Measurements from ENCODE around the gene NRL. TPM values are rescaled to one million over a fixed set of nuclear protein-coding genes. Genes with fewer than 3 reads are reported as not detected.
"Not testable (repeated sequence)": the region's sequence is repeated elsewhere in the genome, so short reads cannot be mapped to it uniquely, and the experiment has no call there.

The NRL gene
- total and polyA plus RNA-seq, 2 donors from 2014 or later, result 4.9 to 5.5 TPM

GRCh38 chr14:24108336-24108874 lies 6.3 kb downstream of the NRL start:
- H3K27me3 ChIP-seq (ENCODE audit: control insufficient read depth, insufficient read depth, low read length), result no peaks in the 10 kb centered on the region
- H3K36me3 ChIP-seq (ENCODE audit: control insufficient read depth in 2 of 3, insufficient read depth in 3 of 3, low read length in 3 of 3), result peaks cover 0 to 3% (median 0%) of the 10 kb centered on the region in 3 donors
- DNase-seq (no peak), FAIRE-seq (no peak)
- TF ChIP-seq CTCF (IDR thresholded peaks at IDR 0.05; ENCODE audit: borderline replicate concordance, extremely low read depth, insufficient read depth), result no peak
- intact Hi-C loops (cut with DNase I), result no loop called here
- no peak overlapping the region for H3K4me3 ChIP-seq (ENCODE audit: low read length in 3 of 3)
- H3K9me3 ChIP-seq (ENCODE audit: control insufficient read depth in 2 of 3, insufficient read depth in 1 of 3, low read length in 3 of 3), result no peaks in the 10 kb centered on the region
- peak overlapping the region in 1 of 2 donors; percentile 20 for H3K27ac ChIP-seq (ENCODE audit: low read depth in 2 of 2, low read length in 2 of 2)
- H3K4me1 ChIP-seq (ENCODE audit: control insufficient read depth in 2 of 3, insufficient read depth in 2 of 3, low read depth in 1 of 3, low read length in 3 of 3), result peaks cover 0 to 9% (median 0%) of the 10 kb centered on the region in 3 donors
- peak overlapping the region in 1 of 3 donors; percentile 8 for H3K9ac ChIP-seq (ENCODE audit: low read length in 3 of 3)

- Histone ChIP-seq H3K4me3 (ENCODE audit: low read length in 3 of 3) (no peak overlapping the region), H3K27me3 (ENCODE audit: control insufficient read depth, insufficient read depth, low read length) (no peaks in the 10 kb centered on the region), H3K9me3 (ENCODE audit: control insufficient read depth in 2 of 3, insufficient read depth in 1 of 3, low read length in 3 of 3) (no peaks in the 10 kb centered on the region), H3K4me1 (ENCODE audit: control insufficient read depth in 2 of 3, insufficient read depth in 2 of 3, low read depth in 1 of 3, low read length in 3 of 3) (peaks cover 0 to 8% (median 0%) of the 10 kb centered on the region in 3 donors), H3K9ac (ENCODE audit: low read length in 3 of 3) (no peak overlapping the region), H3K27ac (ENCODE audit: low read depth in 2 of 2, low read length in 2 of 2) (no peak overlapping the region), H3K36me3 (ENCODE audit: control insufficient read depth in 2 of 3, insufficient read depth in 3 of 3, low read length in 3 of 3) (peaks cover 0 to 7% (median 6%) of the 10 kb centered on the region in 3 donors)
- FAIRE-seq, result no peak
- no peak for TF ChIP-seq CTCF (IDR thresholded peaks at IDR 0.05; ENCODE audit: borderline replicate concordance, extremely low read depth, insufficient read depth)
- intact Hi-C loops (cut with DNase I), result no loop called here
- no peak for DNase-seq
These were observed 8.0 kb downstream of the NRL start for GRCh38 chr14:24106672-24107271.

GRCh38 chr14:24105609-24106239 lies 9.0 kb downstream of the NRL start:
- H3K27me3 ChIP-seq (ENCODE audit: control insufficient read depth, insufficient read depth, low read length); intact Hi-C loops (cut with DNase I); H3K4me3 ChIP-seq (ENCODE audit: low read length in 3 of 3); H3K4me1 ChIP-seq (ENCODE audit: control insufficient read depth in 2 of 3, insufficient read depth in 2 of 3, low read depth in 1 of 3, low read length in 3 of 3); H3K9me3 ChIP-seq (ENCODE audit: control insufficient read depth in 2 of 3, insufficient read depth in 1 of 3, low read length in 3 of 3); DNase-seq; H3K36me3 ChIP-seq (ENCODE audit: control insufficient read depth in 2 of 3, insufficient read depth in 3 of 3, low read length in 3 of 3); H3K9ac ChIP-seq (ENCODE audit: low read length in 3 of 3); FAIRE-seq; H3K27ac ChIP-seq (ENCODE audit: low read depth in 2 of 2, low read length in 2 of 2): not testable (repeated sequence)

GRCh38 chr14:24103451-24103850 lies 11.3 kb downstream of the NRL start:
- Histone ChIP-seq H3K27ac (ENCODE audit: low read depth in 2 of 2, low read length in 2 of 2) (no peak overlapping the region), H3K9me3 (ENCODE audit: control insufficient read depth in 2 of 3, insufficient read depth in 1 of 3, low read length in 3 of 3) (no peaks in the 10 kb centered on the region), H3K4me3 (ENCODE audit: low read length in 3 of 3) (no peak overlapping the region), H3K27me3 (ENCODE audit: control insufficient read depth, insufficient read depth, low read length) (no peaks in the 10 kb centered on the region), H3K4me1 (ENCODE audit: control insufficient read depth in 2 of 3, insufficient read depth in 2 of 3, low read depth in 1 of 3, low read length in 3 of 3) (peaks cover 0 to 2% (median 0%) of the 10 kb centered on the region in 3 donors), H3K9ac (ENCODE audit: low read length in 3 of 3) (no peak overlapping the region), H3K36me3 (ENCODE audit: control insufficient read depth in 2 of 3, insufficient read depth in 3 of 3, low read length in 3 of 3) (peaks cover 0 to 17% (median 15%) of the 10 kb centered on the region in 3 donors)
- no peak for TF ChIP-seq CTCF (IDR thresholded peaks at IDR 0.05; ENCODE audit: borderline replicate concordance, extremely low read depth, insufficient read depth)
- FAIRE-seq, result no peak
- DNase-seq, result no peak
- intact Hi-C loops (cut with DNase I), result no loop called here
